ENCODE results near the gene MAP3K3.
A peak's percentile ranks its signal among the peaks of the same experiment; 100 is the strongest.

Gene MAP3K3

DNA sequence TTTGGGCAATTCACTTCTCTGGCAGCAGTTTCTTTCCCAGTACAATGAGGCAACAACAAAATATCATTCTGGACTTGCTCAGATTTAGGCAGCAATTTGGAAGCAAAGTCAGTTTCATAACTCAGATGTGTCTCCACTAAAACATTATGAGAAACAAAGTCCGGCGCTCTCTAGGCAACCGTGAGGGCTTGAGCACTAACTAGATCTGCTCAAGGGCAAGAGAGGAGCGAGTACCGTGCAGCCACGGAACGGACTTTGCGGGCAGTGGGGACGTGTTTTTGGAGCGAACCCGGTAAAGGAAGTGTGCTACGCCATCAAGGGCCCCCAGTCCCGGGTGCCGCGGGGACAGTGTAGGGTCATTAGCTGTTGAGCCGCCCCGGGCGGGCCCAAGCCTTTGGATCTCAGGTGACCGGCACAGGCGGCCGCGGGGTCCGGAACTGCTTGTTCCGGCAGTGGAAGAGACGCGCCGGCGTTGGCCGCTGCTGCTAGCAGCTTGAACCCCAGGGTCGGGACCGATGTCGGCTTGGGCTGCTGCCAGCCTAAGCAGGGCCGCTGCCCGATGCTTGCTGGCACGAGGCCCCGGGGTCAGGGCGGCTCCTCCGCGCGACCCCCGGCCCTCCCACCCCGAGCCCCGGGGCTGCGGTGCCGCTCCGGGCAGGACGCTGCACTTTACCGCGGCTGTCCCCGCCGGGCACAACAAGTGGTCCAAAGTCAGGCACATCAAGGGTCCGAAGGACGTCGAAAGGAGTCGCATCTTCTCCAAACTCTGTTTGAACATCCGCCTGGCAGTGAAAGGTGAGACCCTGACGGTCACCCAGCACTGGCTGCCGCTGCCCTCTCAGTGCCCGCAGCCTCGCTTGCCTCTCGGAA, 21.4 kb upstream of the MAP3K3 start, which contains the start of gene TACO1:
TACO1 (plus strand) TSS at position 327 of the 870 bp plus-strand sequence; CDS start at position 516, 189 bp downstream.
- TF ChIP-seq EZH2phosphoT487 (IDR thresholded peaks at IDR 0.05; ENCODE audit: borderline replicate concordance, low read length), result no peak
- TF ChIP-seq, protein P1, sequence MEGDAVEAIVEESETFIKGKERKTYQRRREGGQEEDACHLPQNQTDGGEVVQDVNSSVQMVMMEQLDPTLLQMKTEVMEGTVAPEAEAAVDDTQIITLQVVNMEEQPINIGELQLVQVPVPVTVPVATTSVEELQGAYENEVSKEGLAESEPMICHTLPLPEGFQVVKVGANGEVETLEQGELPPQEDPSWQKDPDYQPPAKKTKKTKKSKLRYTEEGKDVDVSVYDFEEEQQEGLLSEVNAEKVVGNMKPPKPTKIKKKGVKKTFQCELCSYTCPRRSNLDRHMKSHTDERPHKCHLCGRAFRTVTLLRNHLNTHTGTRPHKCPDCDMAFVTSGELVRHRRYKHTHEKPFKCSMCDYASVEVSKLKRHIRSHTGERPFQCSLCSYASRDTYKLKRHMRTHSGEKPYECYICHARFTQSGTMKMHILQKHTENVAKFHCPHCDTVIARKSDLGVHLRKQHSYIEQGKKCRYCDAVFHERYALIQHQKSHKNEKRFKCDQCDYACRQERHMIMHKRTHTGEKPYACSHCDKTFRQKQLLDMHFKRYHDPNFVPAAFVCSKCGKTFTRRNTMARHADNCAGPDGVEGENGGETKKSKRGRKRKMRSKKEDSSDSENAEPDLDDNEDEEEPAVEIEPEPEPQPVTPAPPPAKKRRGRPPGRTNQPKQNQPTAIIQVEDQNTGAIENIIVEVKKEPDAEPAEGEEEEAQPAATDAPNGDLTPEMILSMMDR (IDR thresholded peaks at IDR 0.05; ENCODE audit: low read depth, low read length, poor library complexity, severe bottlenecking), result no peak
- H3K27ac ChIP-seq (ENCODE audit: low read depth, low read length), result no peak within 1 kb of the TSS
- peak within 1 kb of the TSS; percentile 87 for H3K4me2 ChIP-seq (ENCODE audit: low read length)
- H3K4me3 ChIP-seq (ENCODE audit: low read length), result peak within 1 kb of the TSS; percentile 93
- H3K4me1 ChIP-seq (ENCODE audit: control insufficient read depth, low read length), result peaks cover 21% of the 10 kb centered on the region
- no peaks in the 10 kb centered on the region for H3K9me3 ChIP-seq (ENCODE audit: control insufficient read depth, insufficient read depth, low read length)
- peaks cover 24% of the 10 kb centered on the region for H3K36me3 ChIP-seq (ENCODE audit: control insufficient read depth, low read length)
- no peaks in the 10 kb centered on the region for H3K9me2 ChIP-seq (replicated peaks; ENCODE audit: control insufficient read depth, low read length)
- H3K27me3 ChIP-seq (ENCODE audit: control insufficient read depth, low read length), result no peaks in the 10 kb centered on the region
- peaks cover 4% of the 10 kb centered on the region; the same call in 1 of the 2 replicates for H3F3A ChIP-seq (ENCODE audit: control insufficient read depth, insufficient read depth)
- peaks cover 20% of the 10 kb centered on the region for H3K79me2 ChIP-seq (ENCODE audit: control insufficient read depth, low read length)
- no peaks in the 10 kb centered on the region for H4K20me1 ChIP-seq (ENCODE audit: control insufficient read depth, insufficient read depth, low read depth, low read length)

DNA sequence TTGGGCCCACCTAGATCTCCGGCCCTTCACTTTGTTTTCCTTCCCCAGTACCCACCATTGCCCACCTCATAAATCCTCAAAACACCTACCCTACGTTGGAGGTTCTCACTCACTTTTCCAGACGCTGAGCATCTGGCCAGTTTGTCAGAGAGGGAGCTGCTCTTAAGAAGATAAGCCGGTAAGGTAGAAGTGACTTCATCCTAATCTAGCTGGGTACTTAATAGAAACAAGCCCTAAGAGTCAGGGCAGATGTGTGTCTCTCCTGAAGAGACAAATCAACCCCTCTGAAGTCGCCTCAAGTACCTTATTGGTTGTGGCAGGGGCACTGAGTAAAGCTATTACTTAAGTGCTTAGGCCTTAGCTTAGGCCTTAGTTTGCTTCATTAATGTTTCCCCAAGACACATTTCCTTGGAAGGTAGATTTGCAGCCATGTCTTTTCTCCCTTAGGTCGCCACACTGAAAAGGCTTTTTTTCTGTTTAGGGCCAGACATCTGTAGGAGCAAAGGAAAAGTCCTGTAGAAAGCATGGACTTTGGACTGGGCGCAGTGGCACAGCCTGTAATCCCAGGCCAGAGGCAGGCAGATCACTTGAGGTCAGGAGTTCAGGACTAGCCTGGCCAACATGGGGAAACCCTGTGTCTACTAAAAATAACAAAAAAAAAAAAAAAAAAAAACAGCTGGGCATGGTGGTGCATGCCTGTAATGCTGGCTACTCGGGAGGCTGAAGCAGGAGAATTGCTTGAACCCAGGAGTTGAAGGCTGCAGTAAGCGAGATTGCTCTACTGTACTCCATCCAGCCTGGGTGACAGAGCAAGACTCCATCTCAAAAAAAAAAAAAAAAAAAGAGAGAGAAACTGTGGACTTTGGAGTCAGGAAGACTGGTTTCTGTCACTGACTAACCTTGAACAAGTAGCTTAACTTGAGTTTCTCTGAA, 20.5 kb upstream of the MAP3K3 start:
- Histone ChIP-seq H3K27ac (ENCODE audit: low read depth, low read length) (no peak overlapping the region), H3K4me1 (ENCODE audit: control insufficient read depth, low read length) (peaks cover 21% of the 10 kb centered on the region), H3F3A (ENCODE audit: control insufficient read depth, insufficient read depth) (peaks cover 4% of the 10 kb centered on the region; the same call in 1 of the 2 replicates), H3K4me2 (ENCODE audit: low read length) (peak overlapping the region; percentile 87), H4K20me1 (ENCODE audit: control insufficient read depth, insufficient read depth, low read depth, low read length) (no peaks in the 10 kb centered on the region), H3K9me3 (ENCODE audit: control insufficient read depth, insufficient read depth, low read length) (no peaks in the 10 kb centered on the region), H3K79me2 (ENCODE audit: control insufficient read depth, low read length) (peaks cover 20% of the 10 kb centered on the region), H3K27me3 (ENCODE audit: control insufficient read depth, low read length) (no peaks in the 10 kb centered on the region), H3K9me2 (replicated peaks; ENCODE audit: control insufficient read depth, low read length) (no peaks in the 10 kb centered on the region), H3K36me3 (ENCODE audit: control insufficient read depth, low read length) (peaks cover 31% of the 10 kb centered on the region), H3K4me3 (ENCODE audit: low read length) (peak overlapping the region; percentile 93)
- no peak for TF ChIP-seq EZH2phosphoT487 (IDR thresholded peaks at IDR 0.05; ENCODE audit: borderline replicate concordance, low read length)
- TF ChIP-seq, protein P1 (IDR thresholded peaks at IDR 0.05; ENCODE audit: low read depth, low read length, poor library complexity, severe bottlenecking), result no peak

DNA sequence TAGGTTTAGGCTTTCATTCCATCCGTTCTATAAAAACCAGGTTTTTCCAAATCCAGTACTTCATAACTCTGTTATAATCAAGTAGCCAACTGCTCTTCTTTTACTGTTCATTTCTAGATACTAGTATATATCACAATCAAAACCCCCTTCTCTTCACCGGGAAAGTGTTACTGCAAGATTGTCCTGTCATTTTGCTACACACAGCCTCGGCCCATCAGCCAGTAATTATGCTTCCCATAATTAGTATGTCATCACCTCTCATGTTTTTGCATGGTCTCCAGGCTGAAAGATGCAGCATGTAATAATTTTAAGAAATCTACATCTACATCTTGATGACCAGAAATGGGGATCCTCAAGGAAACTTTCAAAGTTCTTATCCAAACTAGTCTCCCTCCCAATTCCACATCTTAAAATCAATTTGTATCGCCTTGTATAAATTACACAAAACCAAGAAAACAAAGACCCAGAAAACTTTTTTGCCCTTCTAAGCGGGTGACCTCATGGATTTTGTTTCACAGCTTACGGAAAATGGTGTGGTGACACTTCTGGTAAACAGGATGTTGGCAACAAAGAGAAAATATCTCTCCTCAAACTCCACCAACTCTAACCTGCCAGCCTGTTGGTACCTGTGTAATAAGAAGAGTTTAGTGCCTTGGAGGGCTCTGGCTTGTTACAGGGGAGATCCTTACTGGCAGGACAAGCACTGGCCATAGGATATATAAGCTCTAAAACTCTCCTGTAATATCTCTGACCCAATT, 12.2 kb upstream of the MAP3K3 start:
- H3K27me3 ChIP-seq (ENCODE audit: control insufficient read depth, low read length), result no peaks in the 10 kb centered on the region
- H3K9me2 ChIP-seq (replicated peaks; ENCODE audit: control insufficient read depth, low read length), result no peaks in the 10 kb centered on the region
- no peaks in the 10 kb centered on the region for H3K9me3 ChIP-seq (ENCODE audit: control insufficient read depth, insufficient read depth, low read length)
- no peaks in the 10 kb centered on the region; the same call in none of the 2 replicates for H4K20me1 ChIP-seq (ENCODE audit: control insufficient read depth, insufficient read depth, low read depth, low read length)
- peaks cover 10% of the 10 kb centered on the region for H3F3A ChIP-seq (ENCODE audit: control insufficient read depth, insufficient read depth)
- H3K4me3 ChIP-seq (ENCODE audit: low read length), result no peak overlapping the region
- H3K36me3 ChIP-seq (ENCODE audit: control insufficient read depth, low read length), result peaks cover 37% of the 10 kb centered on the region
- peaks cover 6% of the 10 kb centered on the region; the same call in 1 of the 2 replicates for H3K4me1 ChIP-seq (ENCODE audit: control insufficient read depth, low read length)
- H3K79me2 ChIP-seq (ENCODE audit: control insufficient read depth, low read length), result no peaks in the 10 kb centered on the region
- no peak overlapping the region for H3K4me2 ChIP-seq (ENCODE audit: low read length)
- no peak overlapping the region for H3K27ac ChIP-seq (ENCODE audit: low read depth, low read length)
- no peak for TF ChIP-seq EZH2phosphoT487 (IDR thresholded peaks at IDR 0.05; ENCODE audit: borderline replicate concordance, low read length)
- TF ChIP-seq, protein P1 (IDR thresholded peaks at IDR 0.05; ENCODE audit: low read depth, low read length, poor library complexity, severe bottlenecking), result no peak

All from DOHH2 (cell line).